ENCODE measurements around the gene KLHL3.

Gene KLHL3

DNA sequence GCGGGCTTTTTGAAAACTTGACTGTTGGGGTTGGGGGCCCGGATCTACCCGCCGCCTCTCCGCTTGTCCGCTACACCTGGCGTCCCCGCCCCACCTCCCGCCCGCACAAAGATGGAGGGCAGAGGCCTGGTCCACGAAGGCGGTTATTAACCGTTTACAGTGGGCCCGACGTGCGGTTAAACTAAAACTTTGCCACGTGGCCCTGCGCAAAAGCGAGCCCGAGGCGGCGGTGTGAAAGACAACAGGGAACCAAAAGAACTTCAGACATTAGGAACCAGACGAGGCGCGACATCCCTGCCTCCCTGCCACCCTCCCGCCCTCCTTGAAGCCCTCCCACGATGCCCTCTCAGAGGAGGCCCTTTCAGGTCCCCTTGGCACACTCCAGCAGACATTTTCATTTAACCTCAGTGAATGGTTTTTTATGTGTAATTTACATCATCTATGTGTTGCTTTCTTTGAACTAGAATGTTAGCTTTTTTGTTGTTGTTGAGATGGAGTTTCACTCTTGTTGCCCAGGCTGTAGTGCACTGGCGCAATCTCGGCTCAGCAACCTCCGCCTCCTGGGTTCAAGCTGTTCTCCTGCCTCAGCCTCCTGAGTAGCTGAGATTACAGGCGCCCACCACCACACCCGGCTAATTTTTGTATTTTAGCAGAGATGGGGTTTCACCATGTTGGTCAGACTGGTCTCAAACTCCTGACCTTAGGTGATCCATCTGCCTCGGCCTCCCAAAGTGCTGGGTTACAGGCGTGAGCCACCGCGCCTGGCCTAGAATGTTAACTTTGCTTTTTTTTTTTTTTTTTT, 19.3 kb upstream of the KLHL3 start:
- H3K4me1 Mint-ChIP-seq = peaks cover 24% of the 10 kb centered on the region
- peaks cover 32% of the 10 kb centered on the region for H3K36me3 Mint-ChIP-seq (ENCODE audit: insufficient read depth)
- ATAC-seq (replicated peaks; ENCODE audit: extremely low read depth, poor library complexity, severe bottlenecking) (peak; percentile 21), DNase-seq (ENCODE audit: low spot score in 2 of 2) (no peak)
- H3K27me3 Mint-ChIP-seq = no peaks in the 10 kb centered on the region
- no peaks in the 10 kb centered on the region for H3K9me3 Mint-ChIP-seq
- peak overlapping the region; percentile 97 for H3K27ac Mint-ChIP-seq (ENCODE audit: low read depth)
- peak overlapping the region; percentile 86 for H3K4me3 Mint-ChIP-seq

DNA sequence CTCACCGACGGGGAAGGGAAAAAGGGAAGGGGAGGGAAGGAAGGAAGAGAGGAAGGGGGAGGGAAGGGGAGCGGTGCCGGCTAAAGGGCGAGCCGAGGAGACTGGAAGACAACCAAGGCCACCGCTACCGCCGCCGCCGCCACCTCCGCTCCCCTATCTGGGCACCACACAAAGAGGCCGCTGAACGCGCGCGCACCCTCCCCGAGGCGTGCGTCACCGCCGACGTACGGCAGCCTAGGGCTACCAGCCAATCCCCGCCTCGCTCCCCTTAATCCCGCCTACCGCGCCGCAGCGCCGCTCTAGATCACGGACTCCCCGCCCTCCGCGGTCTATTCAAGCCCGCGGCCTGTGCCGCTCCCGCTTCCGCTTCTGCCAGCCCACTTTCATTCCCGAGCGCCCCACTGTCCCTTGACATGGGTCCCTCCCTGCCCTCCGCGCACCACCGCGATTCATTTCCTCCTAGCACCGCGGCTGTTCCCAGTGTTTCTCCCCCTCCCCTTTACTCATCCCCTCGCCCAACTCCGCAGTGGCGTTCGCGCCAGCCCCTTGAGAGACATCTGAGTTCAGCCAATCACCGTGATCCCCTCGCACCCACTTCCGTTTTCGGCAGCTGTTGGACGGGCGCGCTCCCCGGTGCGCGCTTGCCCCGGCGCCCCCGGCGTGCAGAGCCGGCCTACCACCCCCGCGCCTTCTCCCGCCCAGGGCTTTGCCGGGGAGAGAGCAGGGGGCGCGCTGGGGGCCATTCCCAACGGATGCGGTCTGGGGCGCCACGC, 18.5 kb upstream of the KLHL3 start, which contains the start of gene HNRNPA0:
Gene HNRNPA0 (minus strand): TSS at position 176 of the 773 bp plus-strand sequence. CDS start 297 bp downstream, outside the sequence.
- H3K36me3 Mint-ChIP-seq (ENCODE audit: insufficient read depth) = peaks cover 34% of the 10 kb centered on the region
- H3K4me1 Mint-ChIP-seq = peaks cover 24% of the 10 kb centered on the region
- peak within 1 kb of the TSS; percentile 86 for H3K4me3 Mint-ChIP-seq
- no peaks in the 10 kb centered on the region for H3K9me3 Mint-ChIP-seq
- ATAC-seq (replicated peaks; ENCODE audit: extremely low read depth, poor library complexity, severe bottlenecking) = peak; percentile 84
- H3K27me3 Mint-ChIP-seq = no peaks in the 10 kb centered on the region
- peak; percentile 96 for DNase-seq (ENCODE audit: low spot score in 2 of 2)
- H3K27ac Mint-ChIP-seq (ENCODE audit: low read depth) = peak within 1 kb of the TSS; percentile 97

DNA sequence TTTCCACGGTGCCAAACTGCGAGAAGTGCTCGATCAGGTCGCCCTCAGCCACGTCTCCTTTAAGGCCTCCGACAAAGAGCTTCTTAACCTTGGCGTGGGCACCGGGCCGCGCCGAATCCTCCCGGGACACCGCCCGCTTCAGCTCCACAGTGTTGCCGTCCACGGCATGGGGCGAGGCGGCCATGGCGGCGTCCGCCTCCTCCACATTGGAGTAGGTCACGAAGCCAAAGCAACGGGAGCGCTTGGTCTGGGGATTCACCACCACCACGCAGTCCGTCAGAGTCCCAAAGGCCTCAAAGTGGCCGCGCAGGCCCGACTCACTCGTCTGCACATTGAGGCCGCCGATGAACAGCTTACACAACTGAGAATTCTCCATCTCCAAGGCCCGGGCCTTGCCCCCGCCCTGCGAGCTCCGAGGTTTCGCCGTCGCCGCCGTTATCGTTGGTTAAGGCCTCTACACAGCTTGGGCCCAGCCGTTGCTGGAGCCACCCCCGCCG, 17.9 kb upstream of the KLHL3 start:
- DNase-seq (ENCODE audit: low spot score in 2 of 2) (peak in 1 of 2 donors; percentile 43), ATAC-seq (replicated peaks; ENCODE audit: extremely low read depth, poor library complexity, severe bottlenecking) (peak; percentile 15)
- Mint-ChIP-seq H3K4me1 (peaks cover 24% of the 10 kb centered on the region), H3K36me3 (ENCODE audit: insufficient read depth) (peaks cover 34% of the 10 kb centered on the region), H3K9me3 (no peaks in the 10 kb centered on the region), H3K27me3 (no peaks in the 10 kb centered on the region), H3K4me3 (peak overlapping the region; percentile 86), H3K27ac (ENCODE audit: low read depth) (peak overlapping the region; percentile 97)

DNA sequence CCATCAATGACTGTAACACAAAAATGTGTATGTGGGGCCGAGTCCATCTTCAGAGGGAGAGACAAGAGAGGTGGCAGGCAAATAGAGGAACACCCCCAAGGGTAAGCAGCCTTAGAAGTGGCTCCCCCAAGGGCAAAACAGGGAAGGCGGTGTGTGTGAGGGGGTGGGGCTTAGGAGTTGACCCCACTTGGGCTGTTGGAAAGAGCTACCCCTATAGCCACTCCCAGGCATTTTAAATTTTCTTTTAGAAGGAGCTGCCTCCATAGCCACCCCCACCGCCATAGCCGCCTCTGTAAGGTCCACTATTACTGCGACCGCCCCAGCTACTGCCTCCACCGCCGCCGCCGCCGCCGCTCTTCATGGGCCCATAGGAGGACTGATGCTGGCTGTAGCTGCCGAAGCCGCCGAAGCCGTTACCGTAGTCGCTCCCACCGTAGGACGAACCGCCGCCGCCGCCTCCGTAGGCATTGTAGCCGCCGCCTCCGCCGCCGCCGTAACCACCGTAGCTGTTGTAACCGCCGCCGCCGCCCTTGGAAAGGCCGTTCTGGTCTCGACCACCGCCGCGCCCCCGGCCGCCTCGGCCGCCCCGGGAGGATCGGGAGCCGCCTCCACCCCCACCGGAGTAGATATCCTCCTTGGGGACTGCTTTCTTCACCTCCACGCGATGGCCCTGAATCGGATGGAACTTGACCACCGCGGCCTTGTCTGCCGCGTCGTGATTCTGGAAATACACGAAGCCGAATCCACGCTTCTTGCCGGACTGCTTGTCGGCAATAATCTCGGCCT, 17.2 kb upstream of the KLHL3 start:
- DNase-seq (ENCODE audit: low spot score in 2 of 2) (peak; percentile 28 to 43), ATAC-seq (replicated peaks; ENCODE audit: extremely low read depth, poor library complexity, severe bottlenecking) (no peak)
- Mint-ChIP-seq H3K4me3 (peak overlapping the region; percentile 86), H3K36me3 (ENCODE audit: insufficient read depth) (peaks cover 34% of the 10 kb centered on the region), H3K4me1 (peaks cover 24% of the 10 kb centered on the region), H3K27me3 (no peaks in the 10 kb centered on the region), H3K9me3 (no peaks in the 10 kb centered on the region), H3K27ac (ENCODE audit: low read depth) (peak overlapping the region; percentile 97)

DNA sequence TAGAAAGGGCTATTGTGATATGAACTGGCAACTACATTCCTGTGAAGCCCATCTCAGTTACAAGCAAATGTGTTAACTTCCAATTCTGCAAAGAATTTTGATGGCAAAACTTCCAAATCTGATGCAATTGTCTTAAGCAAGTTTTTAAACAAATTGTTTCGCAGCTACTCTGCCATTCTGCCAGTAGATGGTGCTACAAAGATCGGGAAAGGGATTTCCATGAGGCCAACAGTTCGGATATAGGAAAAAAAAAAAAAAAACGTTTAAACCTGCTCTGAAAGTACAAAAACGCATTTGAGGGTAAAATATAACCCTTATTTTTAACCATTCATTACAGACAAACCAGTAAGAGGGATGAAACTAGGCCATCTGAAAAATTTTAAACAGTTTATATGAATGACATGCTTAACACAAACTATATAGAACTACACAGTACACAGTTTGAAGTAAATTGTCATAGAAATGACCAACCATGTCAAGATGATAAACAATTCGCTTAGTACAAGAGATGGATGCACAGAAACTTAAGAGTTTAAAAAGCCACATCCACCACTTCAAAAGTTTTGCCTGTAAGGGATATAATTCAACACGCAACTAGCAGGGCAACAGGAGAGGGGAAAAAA, 16.1 kb upstream of the KLHL3 start:
- Mint-ChIP-seq H3K27ac (ENCODE audit: low read depth) (peak overlapping the region; percentile 97), H3K9me3 (no peaks in the 10 kb centered on the region), H3K4me3 (peak overlapping the region; percentile 86), H3K27me3 (no peaks in the 10 kb centered on the region), H3K36me3 (ENCODE audit: insufficient read depth) (peaks cover 34% of the 10 kb centered on the region), H3K4me1 (peaks cover 24% of the 10 kb centered on the region)
- ATAC-seq (replicated peaks; ENCODE audit: extremely low read depth, poor library complexity, severe bottlenecking) (no peak), DNase-seq (ENCODE audit: low spot score in 2 of 2) (no peak)

DNA sequence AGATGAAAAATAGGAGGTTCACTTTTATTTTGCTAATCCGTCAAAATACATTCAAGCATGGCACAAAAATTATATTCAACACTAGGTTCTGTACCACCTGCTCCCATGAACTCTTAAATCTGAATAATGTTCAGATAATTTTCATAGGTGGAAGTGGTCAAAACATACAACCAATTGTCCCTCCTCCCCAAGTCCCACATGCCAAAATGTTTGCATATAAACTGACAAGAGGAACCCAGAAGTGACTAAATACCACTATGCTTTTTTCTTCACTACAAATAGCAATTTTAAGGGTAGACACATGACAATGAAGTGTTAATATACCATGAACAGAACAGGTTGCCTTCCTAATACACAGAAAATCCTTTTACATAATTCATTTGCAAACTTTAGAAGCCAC, 14.5 kb upstream of the KLHL3 start:
- H3K4me1 Mint-ChIP-seq = peaks cover 24% of the 10 kb centered on the region
- H3K27ac Mint-ChIP-seq (ENCODE audit: low read depth) = peak overlapping the region; percentile 48
- no peak overlapping the region for H3K4me3 Mint-ChIP-seq
- no peak for DNase-seq (ENCODE audit: low spot score in 2 of 2)
- H3K36me3 Mint-ChIP-seq (ENCODE audit: insufficient read depth) = peaks cover 34% of the 10 kb centered on the region
- no peak for ATAC-seq (replicated peaks; ENCODE audit: extremely low read depth, poor library complexity, severe bottlenecking)
- H3K27me3 Mint-ChIP-seq = no peaks in the 10 kb centered on the region
- H3K9me3 Mint-ChIP-seq = no peaks in the 10 kb centered on the region

DNA sequence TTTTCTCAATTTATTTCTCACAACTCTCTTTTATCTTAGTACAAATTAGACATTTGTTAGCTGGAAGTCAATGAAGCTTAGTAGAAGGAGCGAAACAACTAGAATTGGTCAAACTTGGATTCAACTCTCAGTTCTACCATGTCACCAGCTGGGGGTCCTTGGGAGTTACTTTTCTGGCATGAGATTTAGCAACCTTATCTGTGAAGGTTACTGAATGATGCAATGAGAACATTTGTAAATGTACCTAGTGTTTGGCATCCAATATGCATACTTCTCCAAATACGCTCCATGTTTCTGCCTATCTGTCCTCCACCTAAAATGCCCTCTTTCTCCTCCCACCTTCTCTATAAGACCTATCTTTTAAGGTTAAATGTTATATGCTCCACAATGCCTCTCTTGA, 12.0 kb upstream of the KLHL3 start:
- H3K27me3 Mint-ChIP-seq = no peaks in the 10 kb centered on the region
- ATAC-seq (replicated peaks; ENCODE audit: extremely low read depth, poor library complexity, severe bottlenecking) (no peak), DNase-seq (ENCODE audit: low spot score in 2 of 2) (no peak)
- H3K4me1 Mint-ChIP-seq = peaks cover 22% of the 10 kb centered on the region
- H3K4me3 Mint-ChIP-seq = no peak overlapping the region
- H3K27ac Mint-ChIP-seq (ENCODE audit: low read depth) = no peak overlapping the region
- peaks cover 13% of the 10 kb centered on the region for H3K36me3 Mint-ChIP-seq (ENCODE audit: insufficient read depth)
- H3K9me3 Mint-ChIP-seq = no peaks in the 10 kb centered on the region

DNA sequence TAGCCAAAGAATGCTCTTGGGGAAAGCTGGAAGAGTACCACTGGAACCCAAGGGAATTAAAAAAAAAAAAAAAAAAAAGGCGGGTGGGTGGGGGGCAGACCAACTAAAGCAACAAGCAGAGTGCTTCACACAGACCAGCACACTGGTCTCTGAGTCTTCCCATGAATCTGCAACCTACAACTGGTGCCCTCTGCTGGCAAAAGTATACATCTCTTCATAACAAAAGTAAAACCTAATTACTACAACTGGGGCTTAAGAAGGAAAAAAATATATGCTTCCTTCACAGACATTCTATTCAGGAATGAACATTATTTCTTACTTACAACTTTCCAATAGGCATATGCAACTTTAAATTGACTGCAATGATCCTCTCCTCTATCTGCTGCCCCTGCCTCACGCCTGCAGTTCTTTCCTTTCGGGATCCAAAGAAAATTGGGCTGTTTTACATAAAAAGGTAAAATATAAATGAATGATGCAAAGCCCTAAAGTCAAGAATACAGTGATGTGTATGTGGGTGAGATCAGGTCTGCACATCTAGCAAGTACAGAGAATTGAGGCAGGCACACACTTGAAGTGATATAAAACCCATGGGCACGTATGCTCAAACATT, 7.2 kb upstream of the KLHL3 start:
- H3K27me3 Mint-ChIP-seq = no peaks in the 10 kb centered on the region
- ATAC-seq (replicated peaks; ENCODE audit: extremely low read depth, poor library complexity, severe bottlenecking) (peak; percentile 80), DNase-seq (ENCODE audit: low spot score in 2 of 2) (peak; percentile 27)
- H3K4me3 Mint-ChIP-seq = no peak overlapping the region
- no peaks in the 10 kb centered on the region for H3K4me1 Mint-ChIP-seq
- no peaks in the 10 kb centered on the region for H3K9me3 Mint-ChIP-seq
- H3K27ac Mint-ChIP-seq (ENCODE audit: low read depth) = no peak overlapping the region
- no peaks in the 10 kb centered on the region for H3K36me3 Mint-ChIP-seq (ENCODE audit: insufficient read depth)

DNA sequence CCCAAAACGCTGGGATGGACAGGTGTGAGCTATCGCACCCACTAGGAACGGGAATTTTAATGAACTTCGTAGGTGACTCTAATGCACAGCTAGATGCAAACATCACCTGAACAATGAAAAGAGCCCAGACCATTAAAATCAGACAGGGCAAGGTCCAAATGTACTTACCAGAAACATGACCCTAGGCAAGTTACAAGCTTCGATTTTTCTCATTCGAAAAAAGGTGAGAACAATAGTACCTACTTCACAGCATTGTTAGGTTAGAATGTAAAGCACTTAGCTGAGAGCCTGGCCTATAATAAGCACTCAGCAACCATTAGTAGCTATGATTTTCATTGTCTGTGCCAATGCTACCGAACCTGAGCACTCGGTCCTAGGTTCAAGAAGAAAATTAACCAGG, 5.8 kb upstream of the KLHL3 start:
- ATAC-seq (replicated peaks; ENCODE audit: extremely low read depth, poor library complexity, severe bottlenecking) (no peak), DNase-seq (ENCODE audit: low spot score in 2 of 2) (no peak)
- H3K4me1 Mint-ChIP-seq = no peaks in the 10 kb centered on the region
- H3K27ac Mint-ChIP-seq (ENCODE audit: low read depth) = no peak overlapping the region
- peaks cover 2% of the 10 kb centered on the region for H3K36me3 Mint-ChIP-seq (ENCODE audit: insufficient read depth)
- H3K27me3 Mint-ChIP-seq = no peaks in the 10 kb centered on the region
- H3K4me3 Mint-ChIP-seq = no peak overlapping the region
- H3K9me3 Mint-ChIP-seq = no peaks in the 10 kb centered on the region

DNA sequence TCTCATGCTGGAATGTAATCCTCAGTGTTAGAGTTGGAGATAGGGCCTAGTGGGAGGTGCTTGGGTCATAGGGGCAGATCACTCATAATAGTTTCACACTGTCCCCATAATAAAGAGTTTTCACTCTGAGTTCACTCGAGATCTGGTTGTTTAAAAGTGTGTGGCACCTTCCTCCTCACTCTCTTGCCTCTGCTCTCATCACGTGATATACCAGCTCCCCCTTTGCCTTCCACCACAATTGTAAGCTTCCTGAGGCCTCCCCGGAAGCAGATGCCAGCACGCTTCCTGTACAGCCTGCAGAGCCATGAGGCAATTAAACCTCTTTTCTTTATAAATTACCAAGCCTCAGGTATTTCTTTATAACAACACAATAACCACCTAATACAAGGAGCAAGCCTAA, 3.8 kb upstream of the KLHL3 start:
- Mint-ChIP-seq H3K4me1 (no peaks in the 10 kb centered on the region), H3K27ac (ENCODE audit: low read depth) (no peak overlapping the region), H3K9me3 (no peaks in the 10 kb centered on the region), H3K36me3 (ENCODE audit: insufficient read depth) (peaks cover 2% of the 10 kb centered on the region), H3K4me3 (no peak overlapping the region), H3K27me3 (no peaks in the 10 kb centered on the region)
- ATAC-seq (replicated peaks; ENCODE audit: extremely low read depth, poor library complexity, severe bottlenecking) = no peak
- DNase-seq (ENCODE audit: low spot score in 2 of 2) = no peak

DNA sequence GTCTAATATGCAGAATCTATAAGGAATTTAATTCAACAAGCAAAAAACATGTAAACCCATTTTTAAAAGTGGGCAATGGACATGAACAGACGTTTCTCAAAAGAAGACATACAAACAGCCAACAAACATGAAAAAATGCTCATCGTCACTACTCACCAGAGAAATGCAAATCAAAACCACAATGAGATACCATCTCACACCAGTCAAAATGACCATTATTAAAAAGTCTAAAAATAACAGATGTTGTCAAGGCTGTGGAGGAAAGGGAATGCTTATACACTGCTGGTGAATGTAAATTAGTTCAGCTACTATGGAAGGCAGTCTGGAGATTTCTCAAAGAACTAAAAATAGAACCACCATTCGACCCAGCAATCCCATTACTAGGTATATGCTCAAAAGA, 3.1 kb upstream of the KLHL3 start:
- Mint-ChIP-seq H3K4me3 (no peak overlapping the region), H3K27me3 (no peaks in the 10 kb centered on the region), H3K27ac (ENCODE audit: low read depth) (no peak overlapping the region), H3K36me3 (ENCODE audit: insufficient read depth) (peaks cover 2% of the 10 kb centered on the region), H3K9me3 (no peaks in the 10 kb centered on the region), H3K4me1 (no peaks in the 10 kb centered on the region)
- ATAC-seq (replicated peaks; ENCODE audit: extremely low read depth, poor library complexity, severe bottlenecking) (no peak), DNase-seq (ENCODE audit: low spot score in 2 of 2) (no peak)
